SK-N-MC (cell line): ENCODE results near the gene UNC5C.

Source experiments
- DNase-seq: peaks from one replicate; pipeline ENCODE4 v3.0.0-alpha.2; 2011; ENCODE audit warnings: low read depth, low spot score
- H3K27ac ChIP-seq: fragments of 200-600 bp; sonication (generic); 2 replicates; pipeline ENCODE4 v1.5.1; 2016; ENCODE audit warnings: mixed run types
- H3K36me3 ChIP-seq: fragments of 200-600 bp; sonication (generic); 2 replicates; pipeline ENCODE4 v1.6.1; 2017; ENCODE audit warnings: antibody characterized with exemption, low read length, mixed read lengths; ENCODE audit not compliant: insufficient read depth
- H3K4me3 ChIP-seq: fragments of 200-600 bp; sonication (generic); 2 replicates; pipeline ENCODE4 v1.5.1; 2016
- H3K9ac ChIP-seq: fragments of 200-600 bp; sonication (generic); 2 replicates; pipeline ENCODE4 v1.8.0; 2017; ENCODE audit warnings: mixed run types, mixed read lengths; ENCODE audit not compliant: insufficient read length
- H3K9me3 ChIP-seq: fragments of 200-600 bp; sonication (generic); 2 replicates; pipeline ENCODE4 v1.6.1; 2017; ENCODE audit warnings: low read depth, mild to moderate bottlenecking, antibody characterized with exemption, low read length, moderate library complexity, mixed read lengths
- EZH2 ChIP-seq: fragments of 200-600 bp; sonication (generic); IDR thresholded peaks from one replicate; pipeline ENCODE4 v1.6.1; 2017; ENCODE audit warnings: antibody characterized with exemption
- FOXP2 ChIP-seq: optimal IDR thresholded peaks from 2 replicates; pipeline ENCODE3; 2011; ENCODE audit warnings: mild to moderate bottlenecking, moderate library complexity; ENCODE audit not compliant: insufficient read depth; ENCODE audit errors: extremely low read length, control extremely low read depth
- POLR2AphosphoS5 ChIP-seq: IDR thresholded peaks from 2 replicates; pipeline ENCODE4 v1.6.1; 2012; ENCODE audit warnings: mild to moderate bottlenecking, low read depth, low read length, borderline replicate concordance

Gene UNC5C

DNA sequence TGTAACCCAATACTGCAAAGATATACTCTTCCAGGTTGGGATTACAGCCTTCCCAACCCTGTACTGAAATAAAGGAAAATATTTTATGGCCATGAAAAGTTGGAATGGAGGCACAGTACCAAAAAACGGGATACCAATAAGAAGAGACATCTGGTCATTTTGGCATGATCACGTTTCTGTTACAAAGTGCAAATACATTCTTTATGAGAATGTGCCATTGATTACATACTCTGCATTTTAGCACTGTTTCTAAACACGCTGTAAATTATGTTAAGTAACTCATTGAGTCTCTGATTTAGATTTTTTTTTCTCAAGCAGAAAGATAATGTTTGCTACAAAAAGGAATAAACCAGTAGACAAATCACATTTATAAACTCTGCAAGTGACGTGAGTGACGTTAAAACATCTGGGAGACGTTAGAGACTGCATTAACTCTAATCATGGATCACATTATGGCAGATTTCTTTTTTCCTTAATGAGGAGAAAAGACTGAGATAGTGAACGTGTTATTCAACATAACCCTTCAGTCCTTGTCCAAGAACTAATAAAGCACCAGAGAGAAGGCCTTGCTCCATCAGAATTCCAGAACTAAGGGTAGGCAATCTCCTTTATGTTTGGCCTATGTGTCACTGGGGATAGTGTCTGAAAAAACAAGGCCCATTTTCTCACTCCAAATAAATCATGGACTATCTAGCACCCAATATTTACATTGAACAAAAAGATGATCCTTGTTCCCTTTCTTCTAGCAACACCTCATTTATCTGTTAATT, 31.0 kb downstream of the UNC5C start:
- H3K9ac ChIP-seq: no peak overlapping the region
- H3K9me3 ChIP-seq: no peaks in the 10 kb centered on the region
- TF ChIP-seq EZH2 (no peak), FOXP2 (no peak), POLR2AphosphoS5 (no peak)
- no peak overlapping the region for H3K4me3 ChIP-seq
- DNase-seq: no peak
- H3K36me3 ChIP-seq: no peaks in the 10 kb centered on the region
- no peak overlapping the region for H3K27ac ChIP-seq

DNA sequence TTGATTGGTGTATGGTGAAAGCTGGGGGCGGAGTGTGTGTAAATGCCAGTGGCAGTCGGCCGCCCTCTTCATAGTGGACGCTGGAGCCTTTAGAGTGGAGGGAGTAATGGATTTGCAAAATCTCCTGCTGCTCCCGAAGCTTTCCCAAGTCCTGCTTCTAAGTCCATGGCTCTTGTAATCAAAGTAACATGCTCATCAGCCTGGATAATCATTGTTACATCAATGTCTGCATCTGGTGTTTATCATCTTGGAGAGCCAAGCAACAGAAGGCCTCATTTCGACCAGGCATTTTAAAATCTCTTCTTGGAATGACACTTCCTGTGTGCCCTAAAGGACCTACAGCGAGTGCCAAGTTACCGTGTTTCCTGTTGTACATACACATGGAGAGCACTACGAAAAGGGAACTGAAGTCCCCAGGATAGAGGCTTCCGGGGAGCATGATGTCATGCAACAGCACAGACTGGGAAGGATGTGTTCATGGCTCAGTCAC, 32.2 kb downstream of the UNC5C start:
- Histone ChIP-seq H3K9me3 (no peaks in the 10 kb centered on the region), H3K4me3 (no peak overlapping the region), H3K27ac (no peak overlapping the region), H3K36me3 (no peaks in the 10 kb centered on the region), H3K9ac (no peak overlapping the region)
- TF ChIP-seq POLR2AphosphoS5 (no peak), EZH2 (no peak), FOXP2 (no peak)
- DNase-seq: no peak

DNA sequence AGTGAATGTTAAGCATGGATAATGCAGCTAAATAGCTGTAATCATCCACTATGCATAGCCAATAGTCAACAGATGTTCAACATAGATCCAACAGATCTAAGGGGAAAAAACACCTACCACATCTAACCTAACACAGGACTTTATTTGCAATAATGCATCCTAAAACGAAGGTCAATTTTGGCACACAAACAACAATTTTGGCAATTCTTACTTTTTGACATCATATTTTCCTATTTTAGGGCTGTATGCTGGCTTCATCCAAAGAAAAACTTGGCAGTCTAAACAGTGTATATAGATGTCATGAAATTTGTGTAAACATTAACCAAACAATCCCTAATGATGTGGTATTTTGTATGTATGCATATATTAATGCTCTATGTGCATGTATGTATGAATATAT, 33.2 kb downstream of the UNC5C start:
- Histone ChIP-seq H3K27ac (no peak overlapping the region), H3K9ac (no peak overlapping the region), H3K4me3 (no peak overlapping the region), H3K9me3 (no peaks in the 10 kb centered on the region), H3K36me3 (no peaks in the 10 kb centered on the region)
- TF ChIP-seq POLR2AphosphoS5: no peak
- TF ChIP-seq EZH2: no peak
- no peak for TF ChIP-seq FOXP2
- DNase-seq: no peak

GRCh38 chr4:95513022-95513421, 35.8 kb downstream of the UNC5C start:
- no peak for DNase-seq
- Histone ChIP-seq H3K36me3 (no peaks in the 10 kb centered on the region), H3K9me3 (no peaks in the 10 kb centered on the region), H3K4me3 (no peak overlapping the region), H3K9ac (no peak overlapping the region), H3K27ac (no peak overlapping the region)
- no peak for TF ChIP-seq FOXP2
- TF ChIP-seq EZH2: no peak
- TF ChIP-seq POLR2AphosphoS5: no peak

DNA sequence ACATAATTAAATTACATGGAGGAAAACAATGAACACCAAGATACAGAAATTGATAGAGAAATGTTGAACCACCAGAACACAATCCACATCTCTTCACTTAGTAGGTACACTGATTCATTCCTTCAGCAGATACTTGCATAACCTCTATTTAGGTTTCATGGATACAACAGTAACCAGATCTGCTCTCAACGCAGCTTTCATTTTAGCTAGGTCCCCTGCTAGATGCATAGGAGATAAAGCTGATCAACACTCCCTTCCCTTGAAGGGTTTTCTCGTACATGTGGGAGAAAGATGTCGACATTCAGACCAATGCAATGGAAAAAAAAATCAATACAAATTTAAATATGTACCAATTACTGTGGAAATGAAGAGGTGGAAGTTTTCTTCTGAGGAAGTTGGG, 37.3 kb downstream of the UNC5C start:
- Histone ChIP-seq H3K4me3 (no peak overlapping the region), H3K27ac (no peak overlapping the region), H3K9ac (no peak overlapping the region), H3K36me3 (no peaks in the 10 kb centered on the region), H3K9me3 (no peaks in the 10 kb centered on the region)
- DNase-seq: no peak
- TF ChIP-seq FOXP2: no peak
- no peak for TF ChIP-seq POLR2AphosphoS5
- no peak for TF ChIP-seq EZH2

DNA sequence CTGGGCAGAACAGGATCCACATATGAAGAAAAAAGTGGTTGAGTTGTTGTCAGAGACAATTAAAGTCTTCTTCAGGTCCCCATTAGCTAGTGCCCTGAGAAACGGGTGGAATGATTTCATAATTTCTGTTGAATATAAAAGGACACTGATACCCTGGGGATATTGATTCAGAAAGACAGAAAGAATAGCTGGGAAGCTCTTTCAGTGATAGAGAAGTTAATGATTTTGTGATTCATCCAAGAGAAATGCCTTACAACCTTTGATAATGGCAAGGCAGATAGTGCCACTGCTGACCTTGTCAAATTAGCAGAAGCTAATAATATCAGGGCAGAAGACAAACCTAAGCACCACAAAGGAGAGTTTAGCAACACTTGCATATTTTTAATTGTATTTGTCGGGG, 37.9 kb downstream of the UNC5C start:
- Histone ChIP-seq H3K36me3 (no peaks in the 10 kb centered on the region), H3K9me3 (no peaks in the 10 kb centered on the region), H3K27ac (no peak overlapping the region), H3K9ac (no peak overlapping the region), H3K4me3 (no peak overlapping the region)
- TF ChIP-seq POLR2AphosphoS5 (no peak), EZH2 (no peak)
- no peak for DNase-seq

- no peak overlapping the region for H3K27ac ChIP-seq
- H3K9ac ChIP-seq: no peak overlapping the region
- DNase-seq: no peak
- no peak overlapping the region for H3K4me3 ChIP-seq
- no peak for TF ChIP-seq FOXP2
- TF ChIP-seq POLR2AphosphoS5: no peak
- no peak for TF ChIP-seq EZH2
- H3K36me3 ChIP-seq: no peaks in the 10 kb centered on the region
- H3K9me3 ChIP-seq: no peaks in the 10 kb centered on the region
Measured at GRCh38 chr4:95510145-95510544, 38.6 kb downstream of the UNC5C start.

GRCh38 chr4:95508421-95508820, 40.4 kb downstream of the UNC5C start:
- Histone ChIP-seq H3K9me3 (no peaks in the 10 kb centered on the region), H3K4me3 (no peak overlapping the region), H3K27ac (no peak overlapping the region), H3K36me3 (no peaks in the 10 kb centered on the region), H3K9ac (no peak overlapping the region)
- no peak for DNase-seq
- TF ChIP-seq POLR2AphosphoS5: no peak
- no peak for TF ChIP-seq FOXP2
- TF ChIP-seq EZH2: no peak

DNA sequence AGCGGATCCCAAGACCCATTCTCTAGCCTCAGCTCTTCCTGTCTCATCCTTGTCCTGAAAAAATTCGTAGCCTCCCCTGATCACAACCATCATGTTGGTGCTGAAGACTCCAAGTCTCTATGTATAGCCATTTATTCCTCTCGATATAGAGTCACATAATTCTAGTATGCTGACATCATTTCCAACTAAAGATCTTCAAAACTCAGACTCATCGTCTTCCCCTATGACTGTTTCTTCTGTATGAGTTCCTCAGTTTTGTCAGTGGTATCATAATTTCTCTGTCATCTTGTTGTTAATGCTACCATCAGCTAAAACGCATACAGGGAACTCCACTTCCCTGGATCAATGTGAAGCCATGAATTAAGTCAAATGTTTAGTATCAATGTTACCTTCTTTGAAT, 41.2 kb downstream of the UNC5C start:
- H3K27ac ChIP-seq: no peak overlapping the region

More for the DNA sequence above, 41.2 kb downstream of the UNC5C start:
- TF ChIP-seq POLR2AphosphoS5: no peak
- no peak for TF ChIP-seq FOXP2
- no peak for TF ChIP-seq EZH2
- Histone ChIP-seq H3K9me3 (no peaks in the 10 kb centered on the region), H3K9ac (no peak overlapping the region), H3K36me3 (no peaks in the 10 kb centered on the region), H3K4me3 (no peak overlapping the region)
- DNase-seq: no peak
